ENCODE measurements around the gene TNNI3.

GRCh38 chr19:55197528-55197927, 40.0 kb upstream of the TNNI3 start:
- no peak for TF ChIP-seq CTCF (conservative IDR thresholded peaks at IDR 0.05)
- TF ChIP-seq ZFX (IDR thresholded peaks at IDR 0.05) = no peak

Measured in C4-2B (cell line).